ENCODE results near the gene OIP5. TPM values are rescaled to one million over a fixed set of nuclear protein-coding genes. Genes with fewer than 3 reads are reported as not detected.
"Not testable (repeated sequence)": the region's sequence is repeated elsewhere in the genome, so short reads cannot be mapped to it uniquely, and the experiment has no call there.

The OIP5 gene
- total RNA-seq, 1 experiment from 2014 or later = 5.7 TPM

- intact Hi-C loops (cut with micrococcal nuclease) = no loop called here
- ChIA-PET POLR2A (interaction anchor here (0.6 to 2.0 kb wide), 2 partner anchors 10 to 19 kb away, joined by 3 to 7 read pairs; no protein-coding TSS in a partner anchor), CTCF (no interaction called here)
- Mint-ChIP-seq H3K27me3 (ENCODE audit: insufficient read depth, unreplicated experiment) (no peaks in the 10 kb centered on the region), H3K4me3 (ENCODE audit: unreplicated experiment) (no peak overlapping the region), H3K36me3 (ENCODE audit: insufficient read depth, unreplicated experiment) (peaks cover 65% of the 10 kb centered on the region), H3K9me3 (ENCODE audit: unreplicated experiment) (no peaks in the 10 kb centered on the region), H3K4me1 (ENCODE audit: insufficient read depth, unreplicated experiment) (peaks cover 10% of the 10 kb centered on the region), H3K27ac (ENCODE audit: low read depth, unreplicated experiment) (peak overlapping the region; percentile 51)
- TF ChIP-seq CTCF (IDR thresholded peaks at IDR 0.05; ENCODE audit: unreplicated experiment) = no peak
- BruUV-seq (replicated peaks) = no TSS peak
- DNase-seq (ENCODE audit: unreplicated experiment) = peak; percentile 25
Measured at GRCh38 chr15:41263891-41264351, 68.5 kb downstream of the OIP5 start.

GRCh38 chr15:41262571-41262970 is 69.8 kb downstream of the OIP5 start:
- BruUV-seq (replicated peaks) = no TSS peak
- Mint-ChIP-seq H3K36me3 (ENCODE audit: insufficient read depth, unreplicated experiment) (peaks cover 70% of the 10 kb centered on the region), H3K9me3 (ENCODE audit: unreplicated experiment) (no peaks in the 10 kb centered on the region), H3K4me3 (ENCODE audit: unreplicated experiment) (no peak overlapping the region), H3K27me3 (ENCODE audit: insufficient read depth, unreplicated experiment) (no peaks in the 10 kb centered on the region), H3K4me1 (ENCODE audit: insufficient read depth, unreplicated experiment) (peaks cover 16% of the 10 kb centered on the region), H3K27ac (ENCODE audit: low read depth, unreplicated experiment) (no peak overlapping the region)
- CTCF ChIA-PET = interaction anchor here (0.8 kb wide), 1 partner anchor 32 kb away, joined by 3 read pairs; the partner anchor contains the start of genes CHP1 and EXD1
- POLR2A ChIA-PET = interaction anchor here (0.6 to 2.0 kb wide), 3 partner anchors 13 to 31 kb away, joined by 3 to 7 read pairs (median 4); no protein-coding TSS in a partner anchor
- no peak for DNase-seq (ENCODE audit: unreplicated experiment)
- no peak for TF ChIP-seq CTCF (IDR thresholded peaks at IDR 0.05; ENCODE audit: unreplicated experiment)
- intact Hi-C loops (cut with micrococcal nuclease) = no loop called here

- DNase-seq (ENCODE audit: unreplicated experiment); H3K4me3 Mint-ChIP-seq (ENCODE audit: unreplicated experiment); POLR2A ChIA-PET; H3K9me3 Mint-ChIP-seq (ENCODE audit: unreplicated experiment); BruUV-seq (replicated peaks); CTCF ChIA-PET; intact Hi-C loops (cut with micrococcal nuclease); H3K27ac Mint-ChIP-seq (ENCODE audit: low read depth, unreplicated experiment); H3K27me3 Mint-ChIP-seq (ENCODE audit: insufficient read depth, unreplicated experiment): not testable (repeated sequence)
- H3K36me3 Mint-ChIP-seq (ENCODE audit: insufficient read depth, unreplicated experiment) = peaks cover 65% of the 10 kb centered on the region
- peaks cover 22% of the 10 kb centered on the region for H3K4me1 Mint-ChIP-seq (ENCODE audit: insufficient read depth, unreplicated experiment)
Measured at GRCh38 chr15:41260924-41261323, 71.5 kb downstream of the OIP5 start.

- Mint-ChIP-seq H3K4me3 (ENCODE audit: unreplicated experiment) (no peak overlapping the region), H3K9me3 (ENCODE audit: unreplicated experiment) (no peaks in the 10 kb centered on the region), H3K36me3 (ENCODE audit: insufficient read depth, unreplicated experiment) (peaks cover 66% of the 10 kb centered on the region), H3K27ac (ENCODE audit: low read depth, unreplicated experiment) (no peak overlapping the region), H3K4me1 (ENCODE audit: insufficient read depth, unreplicated experiment) (peaks cover 22% of the 10 kb centered on the region), H3K27me3 (ENCODE audit: insufficient read depth, unreplicated experiment) (no peaks in the 10 kb centered on the region)
- intact Hi-C loops (cut with micrococcal nuclease) = no loop called here
- no peak for TF ChIP-seq CTCF (IDR thresholded peaks at IDR 0.05; ENCODE audit: unreplicated experiment)
- POLR2A ChIA-PET = interaction anchor here (1.0 to 2.6 kb wide), 7 partner anchors 11 to 29 kb away, joined by 3 to 11 read pairs (median 4); partner anchors contain the start of genes CHP1 and EXD1
- CTCF ChIA-PET = interaction anchor here (0.6 kb wide), 1 partner anchor 51 kb away, joined by 5 read pairs; no protein-coding TSS in a partner anchor
- DNase-seq (ENCODE audit: unreplicated experiment) = no peak
- BruUV-seq (replicated peaks) = no TSS peak
Measured at GRCh38 chr15:41259546-41260189, 72.7 kb downstream of the OIP5 start.

Other genes with a start within 250 kb of the OIP5 start
- 32.3 and 33.8 TPM in 2 replicates for gene INO80, start 216.3 kb downstream of the OIP5 start, total RNA-seq (2022)
- 0.12 and 0.37 TPM in 2 replicates for gene EXD1, start 101.8 kb downstream of the OIP5 start, total RNA-seq (2022)
- gene CHP1, start 101.3 kb downstream of the OIP5 start, total RNA-seq (2022) = 70.4 and 91.1 TPM in 2 replicates
- gene NUSAP1, start 290 bp upstream of the OIP5 start, total RNA-seq (2022) = 39.1 and 62.6 TPM in 2 replicates
- gene NDUFAF1, start 69.9 kb upstream of the OIP5 start, total RNA-seq (2022) = 14.9 and 18.2 TPM in 2 replicates
- gene RTF1, start 84.5 kb upstream of the OIP5 start, total RNA-seq (2022) = 30.2 and 30.6 TPM in 2 replicates
- 13.5 and 23.4 TPM in 2 replicates for gene ITPKA, start 161.3 kb upstream of the OIP5 start, total RNA-seq (2022)
- gene LTK, start 181.2 kb upstream of the OIP5 start, total RNA-seq (2022) = 0.17 TPM in 1 of 2 replicates, not detected in the other
- 37.5 and 45.1 TPM in 2 replicates for gene RPAP1, start 211.7 kb upstream of the OIP5 start, total RNA-seq (2022)
- 9.7 and 12.3 TPM in 2 replicates for gene TYRO3, start 226.6 kb upstream of the OIP5 start, total RNA-seq (2022)

Measured in MCF 10A (cell line).